ENCODE results near the gene RALGAPA1.

Gene RALGAPA1

GRCh38 chr14:35695647-35696046 is 113.4 kb downstream of the RALGAPA1 start:
- no peaks in the 10 kb centered on the region for H3K4me1 ChIP-seq (ENCODE audit: low read length)
- TF ChIP-seq EZH2 (optimal IDR thresholded peaks at IDR 0.05; ENCODE audit: low read depth, low read length) (no peak), EZH2phosphoT487 (IDR thresholded peaks at IDR 0.05; ENCODE audit: low read length) (no peak), CTCF (IDR thresholded peaks at IDR 0.05; ENCODE audit: low read length) (no peak)
- H3K9me2 ChIP-seq (replicated peaks; ENCODE audit: insufficient read depth, low read length), result no peaks in the 10 kb centered on the region

GRCh38 chr14:35695072-35695471 is 114.0 kb downstream of the RALGAPA1 start:
- Histone ChIP-seq H3K36me3 (replicated peaks; ENCODE audit: insufficient read depth, low read length) (no peaks in the 10 kb centered on the region), H3K9me3 (replicated peaks; ENCODE audit: insufficient read depth, low read length) (no peaks in the 10 kb centered on the region), H3K4me2 (ENCODE audit: low read depth, low read length) (no peak overlapping the region), H3K27me3 (replicated peaks; ENCODE audit: insufficient read depth, low read length) (no peaks in the 10 kb centered on the region), H3K4me1 (ENCODE audit: low read length) (no peaks in the 10 kb centered on the region), H3K27ac (ENCODE audit: low read length) (no peak overlapping the region), H3F3A (ENCODE audit: insufficient read depth, low read length) (no peaks in the 10 kb centered on the region), H2AFZ (ENCODE audit: low read length) (no peak overlapping the region), H3K9me2 (replicated peaks; ENCODE audit: insufficient read depth, low read length) (no peaks in the 10 kb centered on the region), H3K9ac (ENCODE audit: low read length) (no peak overlapping the region), H4K20me1 (ENCODE audit: insufficient read depth, low read length) (no peaks in the 10 kb centered on the region), H3K79me2 (ENCODE audit: low read length) (no peaks in the 10 kb centered on the region), H3K4me3 (ENCODE audit: low read length) (no peak overlapping the region)
- no peak for TF ChIP-seq EZH2phosphoT487 (IDR thresholded peaks at IDR 0.05; ENCODE audit: low read length)
- TF ChIP-seq CTCF (IDR thresholded peaks at IDR 0.05; ENCODE audit: low read length), result no peak
- no peak for TF ChIP-seq EZH2 (optimal IDR thresholded peaks at IDR 0.05; ENCODE audit: low read depth, low read length)
- DNase-seq, result no peak

More at GRCh38 chr14:35695647-35696046, 113.4 kb downstream of the RALGAPA1 start:
- H3K36me3 ChIP-seq (replicated peaks; ENCODE audit: insufficient read depth, low read length), result no peaks in the 10 kb centered on the region
- no peak overlapping the region for H3K4me3 ChIP-seq (ENCODE audit: low read length)
- H3K9ac ChIP-seq (ENCODE audit: low read length), result no peak overlapping the region
- no peaks in the 10 kb centered on the region for H3K79me2 ChIP-seq (ENCODE audit: low read length)
- no peak overlapping the region for H3K27ac ChIP-seq (ENCODE audit: low read length)
- no peaks in the 10 kb centered on the region for H3K9me3 ChIP-seq (replicated peaks; ENCODE audit: insufficient read depth, low read length)
- no peaks in the 10 kb centered on the region for H3K27me3 ChIP-seq (replicated peaks; ENCODE audit: insufficient read depth, low read length)
- no peak overlapping the region for H3K4me2 ChIP-seq (ENCODE audit: low read depth, low read length)
- no peak for DNase-seq
- no peaks in the 10 kb centered on the region for H3F3A ChIP-seq (ENCODE audit: insufficient read depth, low read length)
- H4K20me1 ChIP-seq (ENCODE audit: insufficient read depth, low read length), result no peaks in the 10 kb centered on the region
- H2AFZ ChIP-seq (ENCODE audit: low read length), result no peak overlapping the region

- Histone ChIP-seq H3K36me3 (replicated peaks; ENCODE audit: insufficient read depth, low read length) (no peaks in the 10 kb centered on the region), H3K9ac (ENCODE audit: low read length) (no peak overlapping the region), H2AFZ (ENCODE audit: low read length) (no peak overlapping the region), H3K4me1 (ENCODE audit: low read length) (no peaks in the 10 kb centered on the region), H3K4me2 (ENCODE audit: low read depth, low read length) (no peak overlapping the region), H3F3A (ENCODE audit: insufficient read depth, low read length) (no peaks in the 10 kb centered on the region), H3K9me3 (replicated peaks; ENCODE audit: insufficient read depth, low read length) (no peaks in the 10 kb centered on the region), H3K27ac (ENCODE audit: low read length) (no peak overlapping the region), H3K27me3 (replicated peaks; ENCODE audit: insufficient read depth, low read length) (no peaks in the 10 kb centered on the region), H3K9me2 (replicated peaks; ENCODE audit: insufficient read depth, low read length) (no peaks in the 10 kb centered on the region), H3K79me2 (ENCODE audit: low read length) (no peaks in the 10 kb centered on the region), H3K4me3 (ENCODE audit: low read length) (no peak overlapping the region), H4K20me1 (ENCODE audit: insufficient read depth, low read length) (no peaks in the 10 kb centered on the region)
- TF ChIP-seq EZH2phosphoT487 (IDR thresholded peaks at IDR 0.05; ENCODE audit: low read length) (no peak), CTCF (IDR thresholded peaks at IDR 0.05; ENCODE audit: low read length) (no peak), EZH2 (optimal IDR thresholded peaks at IDR 0.05; ENCODE audit: low read depth, low read length) (no peak)
- DNase-seq, result no peak
Observed at GRCh38 chr14:35689000-35689460, 120.1 kb downstream of the RALGAPA1 start.

All from MM.1S (cell line).